GM23248 (cell line): ENCODE measurements around the gene RGL1. TPM values are rescaled to one million over a fixed set of nuclear protein-coding genes. Genes with fewer than 3 reads are reported as not detected.

ENCODE experiments used
- DNase-seq: peaks from one replicate; pipeline ENCODE4 v3.0.0-alpha.2; 2015
- H2AFZ ChIP-seq: fragments of 200-600 bp; sonication (generic); 2 replicates; pipeline ENCODE4 v1.6.1; 2016; ENCODE audit warnings: antibody characterized with exemption
- H3F3A ChIP-seq: fragments of 200-600 bp; sonication (generic); 2 replicates; pipeline ENCODE4 v1.6.1; 2016; ENCODE audit warnings: mild to moderate bottlenecking, antibody characterized with exemption, mixed run types; ENCODE audit not compliant: insufficient read depth
- H3K27ac ChIP-seq: fragments of 200-600 bp; sonication (generic); 2 replicates; pipeline ENCODE4 v1.5.1; 2016; ENCODE audit warnings: mild to moderate bottlenecking
- H3K27me3 ChIP-seq: fragments of 200-600 bp; sonication (generic); replicated peaks from 2 replicates; pipeline ENCODE4 v1.6.1; 2016; ENCODE audit warnings: mild to moderate bottlenecking; ENCODE audit not compliant: insufficient read depth
- H3K36me3 ChIP-seq: fragments of 200-600 bp; sonication (generic); 2 replicates; pipeline ENCODE4 v1.6.1; 2016; ENCODE audit warnings: low read depth, mild to moderate bottlenecking
- H3K4me1 ChIP-seq: fragments of 200-600 bp; sonication (generic); 2 replicates; pipeline ENCODE4 v1.6.1; 2016; ENCODE audit warnings: mild to moderate bottlenecking; ENCODE audit not compliant: insufficient read depth
- H3K4me2 ChIP-seq: fragments of 200-600 bp; sonication (generic); one replicate; pipeline ENCODE4 v1.6.1; 2016; ENCODE audit warnings: mild to moderate bottlenecking; ENCODE audit not compliant: unreplicated experiment
- H3K4me3 ChIP-seq: fragments of 200-600 bp; sonication (generic); 2 replicates; pipeline ENCODE4 v1.5.1; 2016; ENCODE audit warnings: mild to moderate bottlenecking
- H3K79me2 ChIP-seq: fragments of 200-600 bp; sonication (generic); 2 replicates; pipeline ENCODE4 v1.6.1; 2016; ENCODE audit warnings: mild to moderate bottlenecking; ENCODE audit not compliant: insufficient read depth
- H3K9ac ChIP-seq: fragments of 200-600 bp; sonication (generic); 2 replicates; pipeline ENCODE4 v1.6.1; 2016; ENCODE audit warnings: mild to moderate bottlenecking
- H3K9me2 ChIP-seq: fragments of 200-600 bp; sonication (generic); 2 replicates; pipeline ENCODE4 v1.6.1; 2016; ENCODE audit warnings: mixed run types, mild to moderate bottlenecking, moderate library complexity; ENCODE audit not compliant: insufficient read depth
- H3K9me3 ChIP-seq: fragments of 200-600 bp; sonication (generic); one replicate; pipeline ENCODE4 v1.6.1; 2017; ENCODE audit warnings: low read depth
- H4K20me1 ChIP-seq: fragments of 200-600 bp; sonication (generic); 2 replicates; pipeline ENCODE4 v1.6.0; 2016; ENCODE audit not compliant: insufficient read depth
- EZH2 ChIP-seq: fragments of 200-600 bp; sonication (generic); IDR thresholded peaks from 2 replicates; pipeline ENCODE4 v1.6.1; 2018; ENCODE audit warnings: antibody characterized with exemption, mild to moderate bottlenecking; ENCODE audit not compliant: insufficient read depth, poor library complexity, severe bottlenecking
- EZH2phosphoT487 ChIP-seq: fragments of 200-600 bp; sonication (generic); IDR thresholded peaks from 2 replicates; pipeline ENCODE4 v1.6.1; 2018; ENCODE audit warnings: antibody characterized with exemption, moderate library complexity, mild to moderate bottlenecking, low read depth; ENCODE audit not compliant: insufficient read depth
- WGBS, 2 experiments: methylation state at CpG; one replicate each; pipeline ENCODE4 v1.1.6; 2015 to 2017; ENCODE audit warnings: low lambda C conversion rate in 2 of 2, low coverage in 1 of 2; ENCODE audit errors: missing lambda C conversion rate in 2 of 2; 5-methylcytosine and 5-hydroxymethylcytosine counted together
- in situ Hi-C: fragments of 300-500 bp; cut with MboI; formaldehyde crosslinking; loops from 2 replicates; pipeline ENCODE4 v1.15.0; 2020
- polyA plus RNA-seq: library from polyadenylated mRNA; unstranded; fragments of >200 nt; fragmentation: Nextera tagmentation; extraction: Ambion mirVana; gene quantifications from 2 replicates; pipeline ENCODE4 v1.2.1, GENCODE V29; 2016
- total RNA-seq: library from RNA; depleted of rRNA; stranded (reverse); fragments of >200 nt; shearing (Covaris generic); gene quantifications from 2 replicates; pipeline ENCODE4 v1.2.3, GENCODE V29; 2014

RGL1 gene
- total and polyA plus RNA-seq, 2 experiments from 2014 or later = 9.4 to 13.4 TPM

DNA sequence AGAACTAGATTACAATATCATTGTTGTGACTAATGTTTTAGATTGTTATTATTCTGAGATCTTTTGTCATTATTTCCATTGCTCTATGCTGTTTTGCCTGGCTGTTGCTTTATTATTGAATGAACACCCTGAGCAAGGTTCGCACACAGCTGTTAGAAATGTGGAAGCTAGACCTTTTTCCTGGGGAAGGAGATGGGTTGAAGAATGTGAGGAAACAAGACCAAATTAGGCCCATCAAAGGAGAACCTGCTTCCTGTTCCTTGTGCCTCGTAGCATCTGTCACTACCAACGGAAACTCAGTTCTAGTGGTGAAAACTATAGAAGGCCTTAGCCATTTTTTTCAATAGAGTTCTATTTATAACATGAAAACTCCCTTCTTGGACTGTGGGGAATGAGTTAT is 68.7 kb downstream of the RGL1 start:
- Histone ChIP-seq H3K9ac (no peak overlapping the region), H3K79me2 (no peaks in the 10 kb centered on the region), H3K9me3 (no peaks in the 10 kb centered on the region), H3F3A (peaks cover 27% of the 10 kb centered on the region), H3K27me3 (no peaks in the 10 kb centered on the region), H3K27ac (no peak overlapping the region), H3K4me2 (no peak overlapping the region), H3K4me1 (peaks cover 57% of the 10 kb centered on the region), H2AFZ (no peak overlapping the region), H3K36me3 (no peaks in the 10 kb centered on the region), H4K20me1 (no peaks in the 10 kb centered on the region), H3K9me2 (no peaks in the 10 kb centered on the region), H3K4me3 (no peak overlapping the region)
- TF ChIP-seq EZH2phosphoT487 = no peak
- no peak for TF ChIP-seq EZH2
- DNase-seq = no peak
- in situ Hi-C loops = no loop called here
- WGBS, 2 experiments = 50 to 54% methylated on average over 3 of the region's 3 CpGs

DNA sequence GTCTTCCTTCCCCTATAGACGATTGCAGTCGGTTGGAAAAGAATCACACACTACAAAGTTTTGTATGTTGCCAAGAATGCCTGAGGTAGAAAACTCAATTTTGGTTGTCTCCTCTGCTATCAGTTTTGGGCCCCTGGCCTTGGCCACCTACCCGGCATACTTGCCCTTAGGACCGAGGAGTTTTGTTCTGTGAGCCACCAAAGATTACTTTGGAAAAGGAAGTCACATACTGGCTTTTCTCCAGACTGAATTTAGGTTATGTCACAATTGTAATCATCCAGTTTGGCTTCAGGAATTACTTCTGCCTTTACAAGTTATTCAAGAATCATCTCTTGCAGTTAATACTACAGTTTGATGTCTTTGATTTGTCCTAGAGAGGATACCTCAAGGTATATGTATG is 71.4 kb downstream of the RGL1 start:
- Histone ChIP-seq H3K27me3 (no peaks in the 10 kb centered on the region), H3K4me1 (peaks cover 40% of the 10 kb centered on the region), H3K4me2 (no peak overlapping the region), H3K27ac (no peak overlapping the region), H3K79me2 (no peaks in the 10 kb centered on the region), H3K36me3 (no peaks in the 10 kb centered on the region), H3F3A (peaks cover 7% of the 10 kb centered on the region), H3K9ac (no peak overlapping the region), H3K9me3 (no peaks in the 10 kb centered on the region), H3K4me3 (no peak overlapping the region), H4K20me1 (no peaks in the 10 kb centered on the region), H2AFZ (no peak overlapping the region), H3K9me2 (0 out of 2 replicates have a peak, but pooled peaks cover 3% of the 10 kb centered on the region)
- 51 to 54% methylated on average over 4 of the region's 4 CpGs for WGBS, 2 experiments
- in situ Hi-C loops = no loop called here
- no peak for TF ChIP-seq EZH2phosphoT487
- TF ChIP-seq EZH2 = no peak
- peak; percentile 22 for DNase-seq

DNA sequence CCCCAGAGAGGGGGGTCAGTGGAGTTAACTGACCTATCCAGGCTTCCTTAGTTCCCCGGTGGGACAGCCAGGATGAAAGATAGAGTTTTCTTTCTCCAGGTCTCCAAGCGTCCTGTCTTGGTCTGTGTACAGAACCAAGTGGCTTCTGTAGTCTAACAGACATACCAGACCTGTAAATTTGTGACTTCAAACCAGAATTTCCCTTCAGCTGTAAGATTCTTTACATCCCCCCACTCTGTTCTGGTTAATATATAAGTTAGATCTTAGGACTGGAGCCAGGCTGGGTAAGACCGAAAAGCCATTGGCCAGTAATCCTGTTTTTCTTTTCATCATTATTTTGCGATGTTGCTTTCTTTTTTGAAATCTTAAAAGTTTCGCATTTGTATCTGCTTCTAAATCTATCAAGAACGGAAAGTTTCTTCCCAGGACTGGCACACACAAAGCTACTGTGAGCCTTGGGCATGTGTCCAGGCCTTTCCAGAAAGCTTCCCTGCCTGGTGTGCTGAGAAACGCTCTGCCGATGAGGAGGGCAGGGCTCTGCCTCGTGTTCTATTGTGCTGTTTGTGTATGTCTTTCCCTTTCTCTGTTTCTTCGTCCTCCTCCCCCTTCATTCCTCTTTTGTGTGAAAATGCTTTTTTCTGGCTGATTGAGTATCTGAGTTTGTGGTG is 72.3 kb downstream of the RGL1 start:
- H4K20me1 ChIP-seq = no peaks in the 10 kb centered on the region
- in situ Hi-C loops = no loop called here
- peak overlapping the region; percentile 84 for H2AFZ ChIP-seq
- H3K9me3 ChIP-seq = no peaks in the 10 kb centered on the region
- DNase-seq = peak; percentile 82
- 0 out of 2 replicates have a peak, but pooled peaks cover 3% of the 10 kb centered on the region for H3K9me2 ChIP-seq
- WGBS, 2 experiments = 13 to 19% methylated on average over 10 of the region's 10 CpGs
- H3K27ac ChIP-seq = peak overlapping the region; percentile 16; the same call in 1 of the 2 replicates
- peak overlapping the region; percentile 67 for H3K9ac ChIP-seq
- peak overlapping the region; percentile 67 for H3K4me3 ChIP-seq
- H3K36me3 ChIP-seq = no peaks in the 10 kb centered on the region
- H3K4me2 ChIP-seq = peak overlapping the region; percentile 87
- H3F3A ChIP-seq = no peaks in the 10 kb centered on the region; the same call in 1 of the 2 replicates
- H3K27me3 ChIP-seq = no peaks in the 10 kb centered on the region
- no peaks in the 10 kb centered on the region for H3K79me2 ChIP-seq
- peaks cover 41% of the 10 kb centered on the region for H3K4me1 ChIP-seq
- TF ChIP-seq EZH2phosphoT487 = no peak
- no peak for TF ChIP-seq EZH2

DNA sequence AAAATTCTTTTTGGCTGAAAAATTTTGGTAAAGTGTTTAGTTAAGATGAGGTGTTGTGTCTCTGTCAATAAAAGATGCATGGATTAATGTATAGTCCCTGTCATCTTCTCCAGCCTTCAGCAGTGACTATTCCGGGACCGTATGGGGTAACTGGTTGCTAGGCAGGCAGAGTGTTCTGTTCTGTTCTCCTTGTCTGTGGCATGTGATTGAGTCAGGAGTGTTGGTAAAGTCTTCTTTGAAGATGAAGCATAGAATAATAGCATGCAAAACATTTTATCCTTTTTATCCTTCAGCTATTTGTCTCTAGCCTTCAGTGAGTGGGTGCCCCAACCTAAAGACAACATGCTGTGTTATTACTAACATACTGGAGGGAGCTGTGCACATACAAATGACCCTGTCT is 74.6 kb downstream of the RGL1 start:
- no peak overlapping the region for H3K4me2 ChIP-seq
- no peak overlapping the region for H3K27ac ChIP-seq
- H3K36me3 ChIP-seq = no peaks in the 10 kb centered on the region
- no peaks in the 10 kb centered on the region for H4K20me1 ChIP-seq
- peak; percentile 33 for DNase-seq
- no peak overlapping the region for H3K9ac ChIP-seq
- no peak overlapping the region for H2AFZ ChIP-seq
- no peaks in the 10 kb centered on the region for H3K9me3 ChIP-seq
- H3K4me3 ChIP-seq = no peak overlapping the region
- H3K79me2 ChIP-seq = no peaks in the 10 kb centered on the region
- TF ChIP-seq EZH2phosphoT487 (no peak), EZH2 (no peak)
- peaks cover 31% of the 10 kb centered on the region for H3K4me1 ChIP-seq
- no peaks in the 10 kb centered on the region for H3K27me3 ChIP-seq
- 92 to 96% methylated on average over 2 of the region's 2 CpGs for WGBS, 2 experiments
- H3K9me2 ChIP-seq = 0 out of 2 replicates have a peak, but pooled peaks cover 3% of the 10 kb centered on the region
- in situ Hi-C loops = no loop called here
- no peaks in the 10 kb centered on the region for H3F3A ChIP-seq
